HK-2 (cell line): ENCODE measurements around the gene ADAM15.
A peak's percentile ranks its signal among the peaks of the same experiment; 100 is the strongest.

Experiments
- DNase-seq: peaks from one replicate; pipeline ENCODE4 v3.0.0-alpha.2; 2018; ENCODE audit not compliant: unreplicated experiment

ADAM15 gene

GRCh38 chr1:155086856-155087535, 35.9 kb downstream of the ADAM15 start:
- DNase-seq, result no peak

GRCh38 chr1:155091071-155092051, 40.2 kb downstream of the ADAM15 start:
- peak; percentile 81 for DNase-seq

- DNase-seq, result no peak
These were observed 41.0 kb downstream of the ADAM15 start for GRCh38 chr1:155092131-155092530.

GRCh38 chr1:155092641-155093040, 41.5 kb downstream of the ADAM15 start:
- DNase-seq, result no peak

DNA sequence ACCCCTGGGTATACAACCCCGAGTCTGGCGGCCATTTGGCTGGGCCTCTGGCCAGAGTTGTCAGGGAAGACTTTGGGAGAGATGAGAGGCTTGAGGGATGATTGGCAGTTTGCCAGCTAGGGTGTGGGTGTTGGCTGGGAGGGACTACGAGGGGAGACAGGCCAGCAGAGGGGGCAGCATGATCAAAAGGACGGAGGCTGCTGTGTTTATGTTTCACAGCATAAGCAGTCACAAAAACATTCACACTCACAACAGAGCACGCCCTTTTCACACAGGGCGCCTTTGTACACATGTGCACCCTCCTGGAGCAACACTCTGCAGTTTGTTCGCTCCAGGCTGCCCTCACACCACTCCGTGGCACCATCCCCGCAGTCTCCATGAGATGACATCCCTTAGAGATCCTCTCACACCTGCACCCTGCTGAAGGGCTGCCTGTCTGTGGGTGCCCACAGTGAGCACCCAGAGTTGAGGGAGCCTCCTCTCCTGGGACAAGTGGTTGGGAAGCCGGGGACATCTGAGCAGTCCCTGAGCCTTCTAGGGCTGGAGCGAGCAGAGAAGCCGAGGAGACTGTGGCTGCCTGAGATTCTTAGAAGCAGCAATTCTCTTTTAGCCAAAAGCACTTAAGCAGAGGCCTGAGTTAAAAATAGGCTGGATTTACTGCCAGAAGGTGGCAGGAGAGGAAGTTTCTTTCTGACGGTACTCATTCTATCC, 43.0 kb downstream of the ADAM15 start:
- DNase-seq, result no peak

DNA sequence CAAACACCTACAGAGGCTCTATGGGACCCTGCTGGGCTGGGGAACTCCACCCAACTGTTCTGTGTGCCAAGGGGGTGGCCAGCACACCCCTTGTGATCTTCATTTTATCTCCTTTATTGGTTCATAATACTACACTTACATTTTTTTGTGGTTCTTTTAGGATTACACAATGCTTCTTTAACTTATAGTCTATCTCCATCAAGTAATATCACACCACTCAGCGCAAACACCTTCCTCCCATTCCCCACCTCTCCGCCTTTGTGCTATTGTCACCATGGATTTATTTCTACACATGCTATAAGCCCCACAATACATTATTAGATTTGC, 43.5 kb downstream of the ADAM15 start:
- no peak for DNase-seq

DNA sequence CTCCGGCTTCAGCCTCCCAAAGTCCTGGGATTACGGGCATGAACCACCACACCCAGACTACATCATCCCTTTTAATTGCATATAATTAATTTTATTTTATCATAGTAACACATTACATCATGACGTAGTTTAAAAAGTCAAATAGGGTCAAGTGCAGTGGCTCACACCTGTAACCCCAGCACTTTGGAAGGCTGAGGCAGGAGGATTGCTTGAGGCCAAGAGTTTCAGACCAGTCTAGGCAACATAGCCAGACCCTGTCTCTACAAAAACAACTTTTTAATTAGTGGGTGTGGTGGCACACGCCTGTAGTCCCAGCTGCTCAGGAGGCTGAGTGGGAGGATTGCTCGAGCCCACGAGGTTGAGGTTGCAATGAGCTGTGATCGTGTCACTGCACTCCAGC, 48.2 kb downstream of the ADAM15 start:
- DNase-seq, result no peak

DNA sequence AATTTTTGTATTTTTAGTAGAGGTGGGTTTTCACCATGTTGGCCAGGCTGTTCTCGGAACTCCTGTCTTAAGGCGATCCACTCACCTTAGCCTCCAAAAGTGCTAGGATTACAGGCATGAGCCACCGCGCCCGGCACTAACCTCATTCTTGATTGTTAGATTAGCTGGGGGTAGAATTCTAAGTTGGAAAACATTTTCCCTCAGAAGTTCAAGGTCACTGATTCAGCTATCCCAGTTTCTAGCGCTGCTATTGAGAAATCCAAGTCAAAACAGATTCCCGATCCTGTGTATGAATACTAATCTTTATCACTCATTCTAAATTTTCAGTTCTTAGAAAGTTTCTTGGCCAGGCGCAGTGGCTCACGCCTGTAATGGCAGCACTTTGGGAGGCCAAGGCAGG, 52.2 kb downstream of the ADAM15 start:
- no peak for DNase-seq

GRCh38 chr1:155104605-155105534, 53.8 kb downstream of the ADAM15 start:
- no peak for DNase-seq

DNA sequence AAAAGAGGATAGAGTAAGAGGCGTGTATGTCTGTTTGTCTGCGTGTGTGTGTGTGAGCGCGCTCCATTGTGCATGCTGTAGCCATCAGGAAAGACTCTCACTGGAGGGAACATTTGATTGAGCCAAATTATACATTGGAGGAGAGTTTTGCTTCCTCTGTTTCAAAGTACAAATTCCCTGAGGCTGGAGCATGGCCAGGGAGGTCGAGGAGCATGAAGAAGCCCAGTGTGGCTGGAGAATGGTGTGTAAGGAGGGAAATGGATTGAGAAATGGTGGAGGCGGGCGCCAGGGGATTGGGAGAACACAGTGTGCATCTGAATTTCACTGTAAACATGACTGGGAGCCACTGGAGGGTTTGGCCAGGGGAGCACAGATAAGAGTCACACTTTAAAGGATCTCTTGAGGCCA, 54.5 kb downstream of the ADAM15 start:
- DNase-seq, result no peak

GRCh38 chr1:155106862-155107261, 55.7 kb downstream of the ADAM15 start:
- no peak for DNase-seq

DNA sequence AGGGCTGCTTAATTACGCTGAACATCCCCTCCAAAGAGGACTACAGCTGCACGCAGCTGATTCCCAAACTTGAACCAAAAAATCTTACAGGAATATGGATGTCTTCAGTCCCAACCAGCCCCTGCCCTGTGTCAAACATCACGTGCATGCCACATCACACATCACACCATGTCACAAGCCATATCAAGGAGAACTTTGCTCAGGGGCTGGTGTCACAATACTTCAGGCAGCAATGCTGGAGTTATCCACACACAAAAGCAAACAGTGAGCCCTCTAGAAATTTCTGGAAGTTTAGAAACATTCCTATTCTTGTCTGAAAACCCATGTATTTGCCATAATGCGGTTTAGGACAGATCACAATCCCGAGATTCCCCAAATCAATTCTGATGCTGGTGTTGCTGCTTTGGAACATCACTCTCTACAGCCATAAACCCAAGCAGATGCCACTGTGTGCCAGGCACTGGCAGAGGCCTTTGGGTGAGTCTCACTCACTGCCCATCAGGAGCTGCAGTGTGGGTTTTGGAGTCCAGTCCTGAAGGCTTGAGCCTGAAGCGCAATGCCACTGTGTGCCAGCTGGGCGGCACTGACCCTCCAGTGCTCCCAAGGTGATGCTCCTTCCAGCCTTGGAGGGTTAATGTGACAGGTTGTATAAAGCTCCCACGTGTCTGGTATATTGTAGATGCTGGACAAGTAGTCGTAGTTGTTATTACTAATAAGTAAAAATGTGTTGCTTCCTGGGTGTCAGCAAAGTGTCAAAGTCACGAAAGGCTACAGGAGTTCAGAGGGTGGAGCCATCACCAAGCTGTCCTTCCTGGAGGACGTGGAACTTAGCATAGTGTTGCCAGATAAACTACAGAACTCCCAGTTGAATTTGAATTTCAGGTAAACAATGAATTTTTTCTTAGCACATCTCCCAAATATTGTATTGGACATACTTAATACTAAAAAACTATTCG, 56.5 kb downstream of the ADAM15 start:
- no peak for DNase-seq

DNA sequence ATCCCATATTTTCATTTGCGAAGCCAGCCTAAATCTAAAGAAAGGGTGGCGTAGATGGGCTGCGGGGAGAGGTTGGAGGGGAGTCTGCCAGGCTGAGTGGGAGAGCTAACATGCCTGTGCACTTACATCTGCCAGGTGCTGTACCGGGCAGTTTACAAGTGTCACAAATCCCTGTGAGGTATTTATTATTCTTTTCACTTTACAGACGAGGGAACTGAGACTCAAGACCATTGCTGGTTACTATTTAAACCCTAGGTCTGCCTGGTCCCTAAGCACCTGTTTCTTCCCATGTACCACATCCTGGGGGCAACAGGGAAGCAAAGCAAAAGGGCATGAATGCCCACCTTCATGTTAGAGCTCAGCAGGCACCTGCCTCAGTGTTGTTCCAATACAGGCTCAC, 57.2 kb downstream of the ADAM15 start:
- DNase-seq, result no peak

DNA sequence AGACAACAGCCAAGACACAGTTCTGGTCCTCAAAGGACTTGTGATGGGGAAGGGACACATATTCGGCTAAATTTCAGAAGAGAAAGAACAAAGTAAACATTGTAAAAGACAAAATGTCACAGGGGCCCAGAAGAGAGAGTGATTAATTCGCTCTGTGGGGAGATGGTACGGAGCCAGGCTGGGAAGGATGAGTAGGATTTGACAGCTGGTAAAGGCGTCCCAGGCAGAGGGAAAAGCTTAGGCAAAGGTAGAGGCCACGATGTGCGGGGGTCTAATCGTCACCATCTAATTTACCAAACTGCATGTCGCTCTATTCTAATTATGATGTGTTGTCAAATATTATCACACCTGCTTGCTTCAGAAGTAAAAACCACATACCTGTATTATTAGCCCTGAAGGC, 59.3 kb downstream of the ADAM15 start:
- no peak for DNase-seq

- no peak for DNase-seq
These were observed 59.7 kb downstream of the ADAM15 start for GRCh38 chr1:155110826-155111225.
